HL-60/S4 (cell line): Measurements from ENCODE around the gene BLTP1.
"Not testable (repeated sequence)": the region's sequence is repeated elsewhere in the genome, so short reads cannot be mapped to it uniquely, and the experiment has no call there.

Experiments
- in situ Hi-C: fragments of 300-500 bp; cut with MboI; formaldehyde crosslinking; loops from 2 replicates; pipeline ENCODE4 v1.14.3; 2022; ENCODE audit warnings: low sequenced_read_pairs

The BLTP1 gene, protein sequence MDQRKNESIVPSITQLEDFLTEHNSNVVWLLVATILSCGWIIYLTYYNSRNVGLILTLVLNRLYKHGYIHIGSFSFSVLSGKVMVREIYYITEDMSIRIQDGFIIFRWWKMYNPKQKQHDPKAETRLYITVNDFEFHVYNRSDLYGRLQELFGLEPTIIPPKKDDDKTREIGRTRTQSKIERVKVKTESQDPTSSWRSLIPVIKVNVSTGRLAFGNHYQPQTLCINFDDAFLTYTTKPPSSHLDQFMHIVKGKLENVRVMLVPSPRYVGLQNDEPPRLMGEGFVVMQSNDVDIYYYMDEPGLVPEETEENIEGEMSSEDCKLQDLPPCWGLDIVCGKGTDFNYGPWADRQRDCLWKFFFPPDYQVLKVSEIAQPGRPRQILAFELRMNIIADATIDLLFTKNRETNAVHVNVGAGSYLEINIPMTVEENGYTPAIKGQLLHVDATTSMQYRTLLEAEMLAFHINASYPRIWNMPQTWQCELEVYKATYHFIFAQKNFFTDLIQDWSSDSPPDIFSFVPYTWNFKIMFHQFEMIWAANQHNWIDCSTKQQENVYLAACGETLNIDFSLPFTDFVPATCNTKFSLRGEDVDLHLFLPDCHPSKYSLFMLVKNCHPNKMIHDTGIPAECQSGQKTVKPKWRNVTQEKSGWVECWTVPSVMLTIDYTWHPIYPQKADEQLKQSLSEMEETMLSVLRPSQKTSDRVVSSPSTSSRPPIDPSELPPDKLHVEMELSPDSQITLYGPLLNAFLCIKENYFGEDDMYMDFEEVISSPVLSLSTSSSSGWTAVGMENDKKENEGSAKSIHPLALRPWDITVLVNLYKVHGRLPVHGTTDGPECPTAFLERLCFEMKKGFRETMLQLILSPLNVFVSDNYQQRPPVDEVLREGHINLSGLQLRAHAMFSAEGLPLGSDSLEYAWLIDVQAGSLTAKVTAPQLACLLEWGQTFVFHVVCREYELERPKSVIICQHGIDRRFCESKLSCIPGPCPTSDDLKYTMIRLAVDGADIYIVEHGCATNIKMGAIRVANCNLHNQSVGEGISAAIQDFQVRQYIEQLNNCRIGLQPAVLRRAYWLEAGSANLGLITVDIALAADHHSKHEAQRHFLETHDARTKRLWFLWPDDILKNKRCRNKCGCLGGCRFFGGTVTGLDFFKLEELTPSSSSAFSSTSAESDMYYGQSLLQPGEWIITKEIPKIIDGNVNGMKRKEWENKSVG (N-terminal part only)

DNA sequence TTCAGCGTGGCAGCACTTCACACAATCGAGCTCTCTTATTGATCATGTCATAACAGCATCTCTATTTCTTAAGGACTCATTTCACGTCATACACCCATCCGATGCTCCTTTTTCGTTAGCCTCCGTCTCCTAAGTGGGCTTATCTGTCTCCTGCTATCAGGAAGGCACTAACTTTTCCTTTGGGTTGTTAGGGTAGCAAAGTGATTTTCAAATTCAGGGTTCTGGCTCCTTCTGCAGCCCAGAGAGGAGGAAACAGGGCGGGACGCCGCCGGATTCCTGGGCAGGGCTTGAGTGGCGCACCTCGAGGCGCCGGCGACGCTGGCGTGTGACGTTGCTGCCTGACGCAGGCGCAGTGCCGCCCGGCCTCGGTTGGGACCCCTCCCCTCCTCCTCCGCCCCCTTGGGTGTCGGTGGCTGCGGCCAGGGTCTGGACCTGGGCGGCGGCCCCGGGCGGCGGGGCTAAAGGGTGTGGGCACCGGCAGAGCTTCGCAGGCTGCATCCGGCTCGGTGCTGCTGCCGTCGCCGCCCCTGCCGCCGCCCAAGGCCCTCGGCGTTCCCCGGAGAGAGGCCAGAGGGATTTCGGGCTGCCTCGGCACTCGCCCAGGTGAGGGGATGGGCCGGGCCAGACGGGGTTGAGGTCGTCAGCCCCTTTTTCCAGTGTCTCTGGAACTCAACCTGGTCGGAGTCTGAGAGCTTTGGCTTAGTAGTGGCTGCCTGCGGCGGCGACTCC lies at the start of gene BLTP1:
BLTP1 (plus strand) TSS at position 350 of the 729 bp plus-strand sequence. CDS start 18,317 bp downstream, outside the sequence.
- in situ Hi-C loops = no loop called here

DNA sequence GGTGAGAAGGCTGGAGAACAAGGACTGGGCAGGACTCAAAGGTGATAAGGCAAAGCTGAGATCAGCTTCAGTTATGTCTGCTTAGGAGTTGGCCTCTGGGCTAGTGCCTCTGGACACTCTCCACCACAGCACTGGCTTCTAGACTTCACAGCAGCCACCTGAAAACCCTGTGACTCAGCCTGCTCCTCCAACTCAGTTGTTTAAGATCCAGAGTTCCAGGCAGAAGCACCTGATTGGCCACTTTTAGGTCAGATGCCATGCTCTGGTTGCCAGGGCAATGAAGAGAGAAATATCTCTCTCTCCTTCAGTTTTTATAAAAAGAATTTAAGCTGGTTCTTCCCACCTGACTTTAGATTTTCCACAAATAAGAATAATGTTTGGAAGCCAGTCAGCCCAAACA lies 47.9 kb upstream of the BLTP1 start:
- in situ Hi-C loops = no loop called here

DNA sequence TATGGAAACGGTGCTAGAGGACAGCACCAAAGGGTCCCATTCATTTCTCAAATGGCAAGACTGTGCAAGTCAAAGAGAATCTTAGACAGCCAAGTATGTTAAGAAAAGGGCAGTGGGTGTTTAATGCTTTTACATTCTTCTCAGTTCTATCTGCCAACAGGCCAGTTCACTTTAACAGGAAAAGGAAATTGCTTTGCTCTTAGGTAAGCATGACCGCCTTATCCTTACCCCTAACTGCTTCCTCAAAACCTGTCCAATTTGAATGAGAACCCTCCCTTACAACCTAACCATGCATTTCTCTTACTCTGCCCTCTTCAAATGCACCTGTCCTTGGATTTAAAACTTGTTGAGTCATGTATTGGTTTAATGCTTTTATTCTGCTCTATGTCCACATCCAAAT lies 44.5 kb upstream of the BLTP1 start:
- in situ Hi-C loops = no loop called here

DNA sequence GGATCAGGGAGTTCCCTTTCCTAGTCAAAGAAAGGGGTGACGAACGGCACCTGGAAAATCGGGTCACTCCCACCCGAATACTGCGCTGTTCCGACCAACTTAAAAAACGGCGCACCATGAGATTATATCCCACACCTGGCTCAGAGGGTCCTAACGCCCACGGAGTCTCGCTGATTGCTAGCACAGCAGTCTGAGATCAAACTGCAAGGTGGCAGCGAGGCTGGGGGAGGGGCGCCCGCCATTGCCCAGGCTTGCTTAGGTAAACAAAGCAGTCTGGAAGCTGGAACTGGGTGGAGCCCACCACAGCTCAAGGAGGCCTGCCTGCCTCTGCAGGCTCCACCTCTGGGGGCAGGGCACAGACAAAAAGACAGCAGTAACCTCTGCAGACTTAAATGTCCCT lies 41.8 kb upstream of the BLTP1 start:
- in situ Hi-C loops = not testable (repeated sequence)

DNA sequence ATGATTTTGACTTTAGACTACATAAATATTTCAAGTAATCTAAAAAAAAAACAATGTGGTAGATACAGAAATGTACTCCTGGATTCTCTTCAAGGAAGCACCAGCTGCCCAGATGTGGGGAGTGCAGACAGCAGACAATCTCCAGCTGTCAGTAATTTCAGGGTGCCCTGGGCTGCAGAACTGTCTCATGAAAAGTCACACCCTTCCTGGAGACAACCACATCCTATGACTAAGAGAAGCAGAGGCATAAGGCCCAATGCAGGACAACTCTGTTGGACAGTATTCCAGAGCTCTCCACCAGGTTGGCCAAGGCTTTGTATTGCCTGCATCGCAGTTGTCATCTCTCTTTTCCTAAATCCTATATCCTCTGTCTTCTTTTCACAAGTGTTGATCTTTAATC lies 34.4 kb upstream of the BLTP1 start:
- in situ Hi-C loops = no loop called here

DNA sequence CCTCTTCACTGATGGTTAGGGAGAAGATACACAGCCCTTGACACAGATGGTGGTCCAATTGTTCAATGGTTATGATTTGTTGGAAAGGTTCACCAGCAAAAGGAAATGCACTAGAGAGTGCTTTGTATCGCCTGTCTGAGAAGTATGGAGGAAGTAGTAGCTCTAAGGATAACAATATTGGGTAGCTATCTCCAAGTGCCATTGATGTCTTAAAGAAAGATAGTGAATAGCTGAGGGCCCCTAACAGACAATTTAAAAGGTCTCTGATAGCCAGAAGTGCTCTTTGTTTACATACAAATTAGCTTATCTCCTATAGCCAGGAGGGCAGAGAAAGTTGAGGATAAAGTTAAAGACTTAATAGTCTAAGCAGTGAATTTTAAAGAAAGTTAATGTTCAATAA lies 33.9 kb upstream of the BLTP1 start:
- in situ Hi-C loops = no loop called here

DNA sequence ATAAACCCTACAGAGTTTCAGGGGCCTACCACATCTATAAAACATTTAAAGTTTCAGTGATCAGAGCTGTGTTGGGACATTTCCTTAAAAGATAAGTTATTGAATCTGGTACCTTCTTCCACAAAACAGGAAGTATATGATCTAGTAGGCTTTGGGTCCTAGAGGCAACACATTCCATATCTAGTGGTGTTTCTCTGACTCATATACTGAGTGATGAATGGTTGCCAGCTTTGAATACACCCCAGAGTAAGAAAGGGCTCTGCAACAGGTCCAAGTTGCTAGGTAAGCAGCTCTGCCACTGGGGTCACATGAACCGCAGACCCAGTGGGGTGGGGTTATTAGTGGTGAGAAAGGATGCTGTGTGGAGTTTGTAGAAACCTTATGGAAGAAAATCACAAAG lies 32.4 kb upstream of the BLTP1 start:
- in situ Hi-C loops = no loop called here

DNA sequence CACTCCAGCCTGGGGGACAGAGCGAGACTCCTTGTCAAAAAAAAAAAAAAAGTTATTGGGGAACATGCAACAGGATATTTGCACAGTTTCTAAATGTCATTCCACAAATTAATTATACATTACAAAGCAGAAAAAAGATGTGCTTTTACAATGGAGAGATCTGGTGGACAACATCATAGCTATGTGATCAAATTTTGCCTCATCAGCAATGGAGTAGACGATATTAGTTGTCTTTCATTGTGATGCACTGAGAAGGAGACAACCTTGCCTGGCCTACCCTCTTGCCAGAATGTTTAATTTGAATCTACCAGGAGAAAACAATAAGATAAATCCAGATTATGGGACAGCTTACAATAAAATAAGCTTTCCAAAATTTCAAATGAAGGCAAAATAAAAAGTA lies 30.5 kb upstream of the BLTP1 start:
- in situ Hi-C loops = no loop called here

DNA sequence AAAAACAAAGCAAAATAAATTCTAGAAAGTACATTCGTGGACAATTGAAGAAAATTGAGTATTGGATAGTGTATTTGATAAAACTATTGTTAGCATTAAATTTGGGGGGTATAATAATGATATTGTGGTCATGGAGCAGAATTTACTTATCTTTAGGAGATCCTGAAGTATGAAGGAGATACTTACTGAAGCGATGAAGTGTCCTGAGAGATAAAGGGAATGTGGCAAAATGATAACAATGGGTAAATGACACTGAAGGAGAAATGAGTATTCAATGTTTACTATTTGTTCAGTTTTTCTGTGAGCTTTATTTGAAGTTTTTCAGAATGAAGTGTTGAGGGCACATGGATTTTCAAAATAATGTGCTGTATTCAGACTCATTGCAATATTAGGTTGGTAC lies 30.0 kb upstream of the BLTP1 start:
- in situ Hi-C loops = no loop called here

DNA sequence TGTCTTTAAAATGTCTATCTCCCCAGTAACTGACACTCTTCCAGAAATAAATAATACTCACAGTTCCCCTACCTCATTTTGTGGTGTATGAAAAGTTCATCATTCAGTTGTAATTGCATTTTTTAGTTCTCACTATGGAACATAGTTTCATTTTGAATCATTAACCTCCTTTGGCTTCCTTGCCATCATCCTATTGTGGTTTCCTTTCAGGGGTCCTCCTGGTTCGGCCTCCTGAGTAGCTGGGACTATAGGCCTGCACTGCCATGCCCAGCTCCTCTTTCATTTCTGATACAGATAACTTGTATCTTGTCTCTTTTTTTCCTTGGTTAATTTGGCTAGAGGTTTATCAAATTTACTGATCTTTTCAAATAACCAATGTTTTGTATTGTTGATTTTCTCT lies 23.1 kb upstream of the BLTP1 start:
- in situ Hi-C loops = no loop called here

DNA sequence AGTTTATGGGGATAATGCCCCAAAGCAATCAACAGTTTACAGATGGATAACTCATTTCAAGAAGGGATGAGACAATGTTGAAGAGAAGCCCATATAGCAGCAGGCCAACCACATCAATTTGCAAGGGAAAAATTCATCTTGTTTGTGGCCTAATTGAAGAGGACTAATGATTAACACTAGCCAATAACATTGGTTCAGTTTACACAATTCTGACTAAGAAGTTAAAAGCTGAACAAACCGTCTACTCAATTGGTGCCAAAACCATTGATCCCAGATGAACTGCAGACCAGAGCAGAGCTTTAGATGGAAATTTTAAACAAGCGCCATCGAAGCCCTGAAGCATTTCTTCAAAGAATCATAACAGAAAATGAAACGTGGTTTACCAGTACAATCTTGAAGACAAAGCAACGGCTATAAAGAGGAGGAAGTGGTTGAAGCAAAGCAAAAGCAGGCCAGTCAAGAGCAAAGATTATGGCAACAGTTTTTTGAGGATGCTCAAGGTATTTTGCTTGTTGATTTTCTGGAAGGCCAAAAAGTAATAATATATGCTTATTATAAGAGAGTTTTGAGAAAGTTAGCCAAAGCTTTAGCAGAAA lies 20.5 kb upstream of the BLTP1 start:
- in situ Hi-C loops = no loop called here

DNA sequence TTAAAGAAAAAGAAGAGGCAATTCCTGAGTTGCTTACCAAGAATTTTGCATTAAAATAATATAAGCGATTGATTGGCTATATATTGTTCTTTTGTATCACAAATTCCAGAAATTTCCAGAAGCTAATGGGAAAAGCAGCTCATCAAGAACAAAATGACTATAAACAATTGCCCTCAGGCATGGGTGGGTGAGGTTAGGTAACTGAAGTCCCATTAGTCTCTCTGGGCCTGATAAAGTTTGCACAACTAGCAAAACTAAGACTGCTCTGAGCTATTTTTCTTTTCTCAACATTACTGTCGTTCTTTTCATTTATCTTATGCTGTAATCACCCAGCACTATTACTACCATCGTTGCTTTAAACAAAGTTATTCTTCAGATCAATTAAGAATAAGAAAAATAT lies 19.2 kb upstream of the BLTP1 start:
- in situ Hi-C loops = no loop called here

DNA sequence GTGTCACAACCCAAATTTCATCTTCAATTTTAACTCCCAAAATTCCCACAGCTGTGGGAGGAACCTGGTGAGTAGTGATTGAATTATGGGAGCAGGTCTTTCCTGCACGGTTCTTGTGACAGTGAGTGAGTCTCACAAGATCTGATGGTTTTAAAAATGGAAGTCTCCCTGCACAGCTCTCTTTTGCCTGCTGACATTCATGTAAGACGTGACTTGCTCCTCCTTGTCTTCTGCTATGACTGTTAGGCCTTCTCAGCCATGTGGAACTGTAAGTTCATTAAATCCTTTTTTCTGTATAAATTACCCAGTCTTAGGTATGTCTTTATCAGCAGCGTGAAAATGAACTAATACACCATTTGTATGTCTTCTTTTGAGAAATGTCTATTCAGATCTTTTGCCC lies 13.0 kb upstream of the BLTP1 start:
- in situ Hi-C loops = no loop called here

DNA sequence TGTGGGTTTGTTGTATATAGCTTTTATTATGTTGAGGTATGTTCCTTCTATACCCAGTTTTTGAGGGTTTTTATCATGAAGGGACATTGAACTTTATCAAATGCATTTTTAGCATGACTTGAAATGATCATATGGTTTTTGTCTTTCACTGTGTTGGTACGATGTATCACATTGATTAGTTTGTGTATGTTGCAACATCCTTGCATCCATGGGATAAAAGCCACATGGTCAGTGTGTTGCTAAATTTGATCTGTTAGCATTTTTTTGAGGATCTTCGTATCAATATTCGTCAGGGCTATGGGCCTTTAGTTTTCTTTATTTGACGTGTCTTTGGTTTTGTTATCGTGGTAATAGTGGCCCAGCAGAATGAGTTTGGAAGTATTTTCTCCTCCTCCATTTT lies 11.3 kb upstream of the BLTP1 start:
- in situ Hi-C loops = no loop called here

DNA sequence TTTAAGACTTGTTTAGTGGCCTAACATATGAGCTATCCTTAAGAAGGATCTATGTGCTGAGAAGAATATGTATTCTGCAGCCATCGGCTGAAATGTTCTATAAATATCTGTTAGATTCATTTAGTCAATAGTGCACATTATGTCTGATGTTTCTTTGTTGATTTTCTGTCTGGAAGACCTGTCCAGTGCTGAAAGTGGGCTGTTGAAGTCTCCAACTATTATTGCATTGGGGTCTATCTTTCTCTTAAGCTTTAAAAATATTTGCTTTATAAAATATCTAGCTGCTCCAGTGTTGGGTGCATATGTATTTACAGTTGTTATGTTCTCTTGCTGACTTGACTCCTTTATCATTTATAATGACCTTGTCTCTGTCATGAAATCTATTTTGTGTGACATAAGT lies 9.4 kb upstream of the BLTP1 start:
- in situ Hi-C loops = no loop called here

DNA sequence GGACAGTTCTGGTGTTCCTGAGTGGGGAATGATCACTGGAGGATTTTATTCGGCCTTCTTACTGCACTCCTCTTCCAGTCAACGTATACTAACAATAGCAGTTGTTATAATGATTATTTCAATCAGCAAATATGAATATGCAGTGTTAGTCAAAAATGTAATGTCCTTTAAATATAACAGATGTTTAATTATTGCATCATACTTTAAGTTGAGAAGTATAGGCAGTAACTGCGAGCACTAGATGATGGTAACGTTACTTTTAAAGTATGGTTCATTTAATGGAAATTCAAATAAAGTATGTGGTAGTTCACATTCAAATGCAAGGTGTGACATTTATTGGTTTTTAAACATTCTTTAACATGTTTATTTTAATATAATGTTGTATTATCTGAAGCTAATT lies 5.5 kb upstream of the BLTP1 start:
- in situ Hi-C loops = no loop called here

DNA sequence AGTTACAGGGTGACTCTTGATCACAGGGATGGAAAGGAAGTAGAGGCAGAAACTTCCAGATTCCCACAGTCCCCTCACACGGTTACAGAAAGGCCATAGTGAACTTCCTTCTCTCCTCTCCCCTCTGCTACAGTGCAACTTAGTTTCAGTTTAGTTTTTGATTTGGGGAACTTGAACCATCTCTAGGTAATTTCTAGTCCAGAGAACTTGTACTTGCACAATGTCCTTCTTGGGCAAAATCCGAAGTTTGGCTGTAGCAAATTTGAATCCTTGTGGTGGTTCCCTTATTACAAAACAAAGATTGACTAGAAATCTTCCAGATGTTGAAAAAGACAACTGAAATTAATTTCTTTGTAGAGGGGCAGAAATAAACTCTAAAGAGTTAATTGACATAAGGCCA lies 1.2 kb upstream of the BLTP1 start:
- in situ Hi-C loops = no loop called here

DNA sequence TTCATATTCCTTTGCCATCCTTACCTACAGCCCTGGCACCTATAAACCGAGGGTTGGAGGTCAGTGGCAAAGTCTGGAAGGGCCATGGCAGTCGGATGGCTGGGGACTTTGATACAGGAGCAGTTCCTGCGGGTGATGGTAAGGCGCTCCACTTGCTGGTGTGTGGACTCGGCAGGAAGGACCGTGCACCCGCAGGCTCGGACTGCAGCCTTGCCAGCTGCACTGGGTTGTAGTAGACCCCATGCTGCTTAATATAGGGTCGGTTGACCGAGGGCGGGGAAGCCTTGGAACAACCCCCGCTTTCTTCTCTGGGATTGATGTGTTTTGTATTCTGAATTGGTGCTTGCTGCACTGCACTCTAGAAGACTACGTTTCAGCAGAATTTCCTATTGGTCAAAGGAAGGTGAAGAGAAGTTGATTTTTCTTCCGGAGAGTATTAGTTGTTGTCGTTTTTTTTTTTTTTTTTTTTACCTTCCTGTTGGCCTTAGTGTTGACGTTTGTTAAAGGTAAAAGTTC lies 638 bp downstream of the BLTP1 start:
- in situ Hi-C loops = no loop called here

DNA sequence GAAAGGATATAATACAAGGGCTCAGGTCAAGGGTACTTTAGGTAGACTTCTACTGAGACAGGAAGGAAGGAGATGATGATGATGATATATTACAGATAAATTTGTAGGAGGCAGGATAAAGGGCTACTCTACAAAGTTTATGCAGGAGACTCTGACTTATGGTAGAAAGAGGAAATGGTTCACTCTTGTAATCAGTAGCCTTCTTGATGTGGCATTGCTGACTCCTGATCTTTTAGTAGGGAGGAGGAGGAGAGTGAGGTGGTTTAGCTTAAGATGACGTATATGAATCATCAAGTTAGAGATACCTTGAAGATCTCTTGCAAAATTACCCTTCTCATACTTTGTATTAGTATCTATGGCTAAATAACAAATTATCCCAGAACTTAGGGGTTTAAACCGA lies 4.7 kb downstream of the BLTP1 start:
- in situ Hi-C loops = no loop called here

DNA sequence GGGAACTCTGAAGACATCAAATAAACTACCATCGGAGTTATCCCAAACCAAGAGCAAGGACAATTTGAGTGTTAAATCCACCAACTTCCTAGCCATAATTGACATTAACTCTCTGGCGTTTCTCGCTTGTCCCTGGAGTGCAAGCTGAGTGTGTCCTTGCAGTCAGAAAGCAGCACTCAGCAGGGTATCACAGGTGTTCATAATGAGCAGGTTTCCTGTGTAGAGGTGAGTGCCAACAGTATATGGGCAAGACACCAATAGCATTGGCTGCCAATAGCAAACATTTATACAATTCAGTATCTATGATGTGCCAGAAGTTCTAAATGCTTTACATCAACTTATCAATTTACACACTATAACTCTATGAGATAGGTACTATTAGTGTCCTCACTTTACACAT lies 11.2 kb downstream of the BLTP1 start:
- in situ Hi-C loops = no loop called here
